Measurements from ENCODE around the gene CEP112.

DNA sequence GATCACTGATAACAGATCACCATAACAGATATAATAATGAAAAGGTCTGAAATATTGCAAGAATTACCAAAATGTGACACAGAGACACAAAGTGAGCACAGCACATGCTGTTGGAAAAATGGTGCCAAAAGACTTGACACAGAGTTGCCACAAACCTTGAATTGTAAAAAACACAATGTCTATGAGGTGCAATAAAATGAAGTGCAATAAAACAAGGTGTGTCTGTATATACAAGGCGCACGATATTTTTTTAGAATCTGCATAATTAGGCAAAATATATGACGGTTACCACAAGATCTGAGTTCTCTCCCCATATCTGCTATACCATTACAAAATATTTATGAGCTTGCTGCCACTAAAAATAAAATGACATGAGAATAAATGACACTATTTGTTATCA, 458.6 kb downstream of the CEP112 start:
- TF ChIP-seq, protein P1, sequence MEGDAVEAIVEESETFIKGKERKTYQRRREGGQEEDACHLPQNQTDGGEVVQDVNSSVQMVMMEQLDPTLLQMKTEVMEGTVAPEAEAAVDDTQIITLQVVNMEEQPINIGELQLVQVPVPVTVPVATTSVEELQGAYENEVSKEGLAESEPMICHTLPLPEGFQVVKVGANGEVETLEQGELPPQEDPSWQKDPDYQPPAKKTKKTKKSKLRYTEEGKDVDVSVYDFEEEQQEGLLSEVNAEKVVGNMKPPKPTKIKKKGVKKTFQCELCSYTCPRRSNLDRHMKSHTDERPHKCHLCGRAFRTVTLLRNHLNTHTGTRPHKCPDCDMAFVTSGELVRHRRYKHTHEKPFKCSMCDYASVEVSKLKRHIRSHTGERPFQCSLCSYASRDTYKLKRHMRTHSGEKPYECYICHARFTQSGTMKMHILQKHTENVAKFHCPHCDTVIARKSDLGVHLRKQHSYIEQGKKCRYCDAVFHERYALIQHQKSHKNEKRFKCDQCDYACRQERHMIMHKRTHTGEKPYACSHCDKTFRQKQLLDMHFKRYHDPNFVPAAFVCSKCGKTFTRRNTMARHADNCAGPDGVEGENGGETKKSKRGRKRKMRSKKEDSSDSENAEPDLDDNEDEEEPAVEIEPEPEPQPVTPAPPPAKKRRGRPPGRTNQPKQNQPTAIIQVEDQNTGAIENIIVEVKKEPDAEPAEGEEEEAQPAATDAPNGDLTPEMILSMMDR (IDR thresholded peaks at IDR 0.05): no peak
- TF ChIP-seq EZH2phosphoT487 (IDR thresholded peaks at IDR 0.05): no peak
- TF ChIP-seq EZH2 (IDR thresholded peaks at IDR 0.05): no peak

Measured in neural progenitor cell (in vitro differentiated cells).